GM18907 (cell line): ENCODE measurements around the gene SLC41A3.
"Not testable (repeated sequence)": the region's sequence is repeated elsewhere in the genome, so short reads cannot be mapped to it uniquely, and the experiment has no call there.

Source experiments
- ATAC-seq: cut with Tn5 transposase; IDR thresholded peaks from one replicate; pipeline ENCODE4 v1.9.1; 2021; ENCODE audit warnings: mild to moderate bottlenecking, moderate library complexity; ENCODE audit not compliant: unreplicated experiment

Gene SLC41A3

GRCh38 chr3:126083511-126083912 is 412 bp downstream of the SLC41A3 start:
- peak; percentile 47 for ATAC-seq

GRCh38 chr3:126083138-126083445 is 832 bp downstream of the SLC41A3 start:
- no peak for ATAC-seq

GRCh38 chr3:126082362-126083137 is 1.4 kb downstream of the SLC41A3 start:
- no peak for ATAC-seq

GRCh38 chr3:126081618-126082361 is 2.1 kb downstream of the SLC41A3 start:
- ATAC-seq, result no peak

GRCh38 chr3:126080970-126081369 is 3.0 kb downstream of the SLC41A3 start:
- no peak for ATAC-seq

GRCh38 chr3:126078866-126079265 is 5.1 kb downstream of the SLC41A3 start:
- ATAC-seq, result no peak

GRCh38 chr3:126077754-126078153 is 6.2 kb downstream of the SLC41A3 start:
- ATAC-seq, result no peak

- ATAC-seq, result no peak
Measured at GRCh38 chr3:126076140-126076539, 7.8 kb downstream of the SLC41A3 start.

- no peak for ATAC-seq
Measured at GRCh38 chr3:126070146-126070545, 13.8 kb downstream of the SLC41A3 start.

GRCh38 chr3:126067959-126068358 is 16.0 kb downstream of the SLC41A3 start:
- no peak for ATAC-seq

- ATAC-seq, result not testable (repeated sequence)
Measured at GRCh38 chr3:126066676-126067075, 17.2 kb downstream of the SLC41A3 start.

- ATAC-seq, result no peak
Measured at GRCh38 chr3:126065876-126066275, 18.0 kb downstream of the SLC41A3 start.

- no peak for ATAC-seq
Measured at GRCh38 chr3:126064627-126065258, 19.2 kb downstream of the SLC41A3 start.

GRCh38 chr3:126063358-126063965 is 20.5 kb downstream of the SLC41A3 start:
- ATAC-seq, result no peak

- no peak for ATAC-seq
Measured at GRCh38 chr3:126061301-126062032, 22.5 kb downstream of the SLC41A3 start.

GRCh38 chr3:126060613-126061145 is 23.2 kb downstream of the SLC41A3 start:
- ATAC-seq, result no peak

- ATAC-seq, result no peak
Measured at GRCh38 chr3:126058666-126059065, 25.3 kb downstream of the SLC41A3 start.

- ATAC-seq, result no peak
Measured at GRCh38 chr3:126057936-126058335, 26.0 kb downstream of the SLC41A3 start.

- no peak for ATAC-seq
Measured at GRCh38 chr3:126057501-126057819, 26.5 kb downstream of the SLC41A3 start.

- ATAC-seq, result no peak
Measured at GRCh38 chr3:126056681-126057500, 27.0 kb downstream of the SLC41A3 start.
